HG03175 (cell line): ENCODE measurements around the gene C9orf153.
A peak's percentile ranks its signal among the peaks of the same experiment; 100 is the strongest.
"Not testable (repeated sequence)": the region's sequence is repeated elsewhere in the genome, so short reads cannot be mapped to it uniquely, and the experiment has no call there.

Experiments
- ATAC-seq: cut with Tn5 transposase; IDR thresholded peaks from one replicate; pipeline ENCODE4 v1.9.1; 2021; ENCODE audit warnings: mild to moderate bottlenecking, moderate library complexity; ENCODE audit not compliant: unreplicated experiment

C9orf153 gene

GRCh38 chr9:86200599-86201162 lies 58.8 kb downstream of the C9orf153 start:
- ATAC-seq = peak; percentile 66

DNA sequence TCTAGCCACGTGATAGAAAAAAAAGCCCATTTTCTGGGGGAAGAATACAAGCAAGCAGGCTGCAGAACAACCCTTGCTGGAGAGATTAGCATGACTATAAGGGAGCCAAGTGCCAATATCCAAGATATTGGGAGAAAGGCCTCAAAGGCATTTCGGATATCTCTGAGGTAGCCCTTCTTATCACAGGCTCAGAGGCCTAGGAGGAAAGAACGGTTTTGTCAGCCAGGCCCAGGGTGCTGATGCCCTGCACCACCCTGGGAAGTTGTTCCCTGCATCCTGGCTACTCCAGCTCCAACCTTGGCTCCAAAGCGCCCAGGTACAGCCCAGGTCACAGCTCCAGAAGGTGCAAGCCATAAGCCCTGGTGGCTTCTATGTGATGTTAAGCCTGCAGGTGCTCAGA lies 66.4 kb downstream of the C9orf153 start:
- no peak for ATAC-seq

DNA sequence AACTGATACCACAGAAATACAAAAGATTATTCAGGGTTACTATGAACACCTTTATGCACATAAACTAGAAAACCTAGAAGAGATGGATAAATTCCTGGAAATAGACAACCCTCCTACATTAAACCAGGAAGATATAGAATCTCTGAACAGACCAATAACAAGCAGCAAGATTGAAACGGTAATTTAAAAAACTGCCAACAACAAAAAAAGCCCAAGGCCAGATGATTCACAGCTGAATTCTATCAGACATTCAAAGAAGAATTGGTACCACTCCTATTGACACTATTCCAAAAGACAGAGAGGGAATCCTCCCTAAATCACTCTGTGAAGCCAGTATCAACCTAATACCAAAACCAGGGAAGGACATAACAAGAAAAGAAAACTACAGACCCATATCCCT lies 68.8 kb downstream of the C9orf153 start:
- ATAC-seq = not testable (repeated sequence)

GRCh38 chr9:86187121-86187520 lies 72.3 kb downstream of the C9orf153 start:
- no peak for ATAC-seq

DNA sequence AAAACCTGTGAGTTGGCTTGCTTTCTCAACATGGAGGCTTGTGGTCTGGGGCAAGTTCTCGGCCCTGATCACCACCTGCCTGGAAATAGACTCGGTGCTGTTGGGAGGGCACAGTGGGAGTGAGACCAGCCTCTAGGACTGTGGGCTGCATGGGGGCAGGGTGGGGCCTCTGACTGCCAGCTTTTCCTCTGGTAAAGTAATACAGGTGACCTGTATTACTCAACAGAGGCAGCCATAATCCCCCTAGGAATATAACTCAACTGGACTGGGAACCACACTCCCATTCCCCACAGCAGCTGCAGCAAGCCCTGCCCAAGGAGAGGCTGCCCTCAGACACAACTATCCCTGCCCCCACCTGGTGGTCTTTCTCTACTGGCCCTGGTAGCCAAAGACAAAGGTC lies 72.8 kb downstream of the C9orf153 start:
- no peak for ATAC-seq

DNA sequence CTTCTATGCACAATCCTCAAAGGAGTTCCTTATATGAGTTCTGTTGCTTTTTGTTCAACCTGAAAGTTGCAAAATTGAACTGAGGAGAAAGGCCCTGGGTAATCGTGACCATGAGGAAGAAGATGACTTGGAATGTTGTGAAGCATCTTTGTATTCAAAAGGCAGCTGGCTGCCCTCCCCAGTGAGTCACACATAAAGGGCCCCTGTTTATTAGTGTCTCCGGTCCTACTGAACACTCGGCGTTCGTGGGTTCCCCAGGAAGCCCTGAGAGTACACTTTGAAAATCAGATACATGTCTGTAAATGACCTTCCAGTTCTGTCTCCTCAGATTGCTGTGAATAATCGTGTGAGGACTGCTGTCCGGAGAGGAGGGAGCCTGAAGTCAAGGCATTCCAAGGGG lies 73.6 kb downstream of the C9orf153 start:
- ATAC-seq = no peak

GRCh38 chr9:86184138-86184524 lies 75.3 kb downstream of the C9orf153 start:
- no peak for ATAC-seq

DNA sequence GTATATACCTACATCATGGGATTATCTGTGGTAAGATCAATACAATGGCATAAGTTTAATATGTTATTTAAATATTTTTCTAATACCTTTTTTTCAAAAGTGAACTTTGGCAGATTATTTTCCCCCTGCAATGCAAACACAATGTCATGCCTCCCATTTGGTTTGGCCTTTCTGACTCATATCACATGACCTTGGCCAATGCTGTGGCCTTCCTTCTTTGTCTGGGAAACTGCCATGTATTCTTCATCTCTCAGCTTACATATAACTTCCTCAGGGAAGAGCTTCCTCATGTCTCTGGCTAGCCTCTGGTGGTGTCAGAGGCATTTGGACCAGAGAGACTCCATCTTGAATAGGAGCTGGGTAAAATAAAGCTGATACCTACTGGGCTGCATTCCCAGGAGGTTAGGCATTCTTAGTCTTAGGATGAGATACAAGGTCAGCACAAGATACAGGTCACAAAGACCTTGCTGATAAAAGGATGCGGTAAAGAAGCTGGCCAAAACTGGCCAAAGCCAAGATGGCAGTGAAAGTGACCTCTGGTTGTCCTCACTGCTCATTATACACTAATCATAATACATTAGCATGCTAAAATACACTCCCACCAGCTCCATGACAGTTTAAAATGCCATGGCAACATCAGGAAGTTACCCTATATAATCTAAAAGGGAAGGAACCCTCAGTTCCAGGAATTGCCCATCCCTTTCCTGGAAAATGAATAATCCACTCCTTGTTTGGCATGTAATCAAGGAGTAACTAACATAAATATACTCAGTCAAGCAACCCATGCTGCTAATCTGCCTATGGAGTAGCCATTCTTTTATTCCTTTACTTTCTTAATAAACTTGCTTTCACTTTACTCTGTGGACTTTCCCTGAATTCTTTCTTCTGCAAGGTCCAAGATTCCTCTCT lies 76.0 kb downstream of the C9orf153 start:
- no peak for ATAC-seq

DNA sequence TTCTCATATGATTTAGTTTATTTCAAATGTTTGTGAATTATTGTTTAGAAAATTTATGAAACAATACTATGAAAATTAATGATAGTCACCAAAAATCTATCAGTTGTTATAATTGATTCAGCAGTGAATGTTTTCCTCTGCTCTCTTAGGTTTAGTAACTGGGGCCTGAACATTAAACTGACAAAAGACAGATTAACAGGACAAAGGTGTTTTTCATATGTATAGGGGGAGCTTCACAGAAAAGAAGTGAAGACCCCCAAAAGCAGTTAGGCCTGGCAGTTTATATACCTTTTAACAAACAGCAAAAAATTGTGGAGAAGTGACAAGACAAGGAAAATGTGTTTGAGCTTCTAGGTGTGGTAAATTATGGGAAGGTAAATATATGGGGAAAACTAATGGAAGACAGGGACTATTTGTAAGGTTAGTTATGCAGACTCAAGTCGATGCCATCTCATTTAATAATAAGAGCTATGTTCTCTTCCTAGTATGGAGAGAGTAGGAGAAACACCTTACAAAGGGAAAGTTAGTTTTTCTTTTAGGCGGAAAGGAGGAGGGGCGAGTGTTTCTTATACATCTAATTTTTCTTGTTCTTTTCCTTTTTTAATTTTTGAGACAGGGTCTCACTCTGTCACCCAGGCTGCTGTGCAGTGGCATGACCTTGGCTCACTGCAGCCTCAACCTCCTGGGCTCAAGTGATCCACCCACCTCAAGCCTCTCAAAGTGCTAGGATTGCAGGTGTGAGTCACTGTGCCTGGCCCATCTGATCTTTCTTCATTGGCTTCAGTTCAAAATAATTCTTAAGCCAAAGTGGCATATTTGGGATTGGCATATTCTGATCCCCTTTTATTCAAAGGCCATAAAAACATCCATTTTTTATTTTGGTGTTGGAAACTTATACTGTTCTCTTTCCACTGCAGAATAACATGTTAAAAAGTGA lies 77.8 kb downstream of the C9orf153 start:
- no peak for ATAC-seq

DNA sequence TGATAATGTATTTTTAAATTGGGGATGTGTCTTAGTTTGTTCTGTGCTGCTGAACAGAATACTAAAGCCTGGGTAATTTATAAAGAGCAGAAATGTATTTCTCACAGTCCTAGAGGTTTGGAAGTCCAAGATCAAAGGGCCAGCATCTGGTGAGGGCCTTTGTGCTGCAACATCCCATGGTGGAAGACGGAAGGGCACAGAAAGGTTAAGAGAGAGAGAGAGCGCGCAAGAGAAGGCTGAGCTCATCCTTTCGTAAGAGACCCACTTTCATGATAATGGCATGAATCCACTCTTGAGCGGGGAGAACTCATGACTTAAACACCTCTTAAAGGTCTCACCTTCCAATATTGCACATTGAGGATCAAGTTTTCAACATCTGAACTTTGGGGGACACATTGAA lies 81.0 kb downstream of the C9orf153 start:
- ATAC-seq = no peak

GRCh38 chr9:86177995-86178394 lies 81.5 kb downstream of the C9orf153 start:
- no peak for ATAC-seq

GRCh38 chr9:86176468-86176867 lies 83.0 kb downstream of the C9orf153 start:
- ATAC-seq = no peak

DNA sequence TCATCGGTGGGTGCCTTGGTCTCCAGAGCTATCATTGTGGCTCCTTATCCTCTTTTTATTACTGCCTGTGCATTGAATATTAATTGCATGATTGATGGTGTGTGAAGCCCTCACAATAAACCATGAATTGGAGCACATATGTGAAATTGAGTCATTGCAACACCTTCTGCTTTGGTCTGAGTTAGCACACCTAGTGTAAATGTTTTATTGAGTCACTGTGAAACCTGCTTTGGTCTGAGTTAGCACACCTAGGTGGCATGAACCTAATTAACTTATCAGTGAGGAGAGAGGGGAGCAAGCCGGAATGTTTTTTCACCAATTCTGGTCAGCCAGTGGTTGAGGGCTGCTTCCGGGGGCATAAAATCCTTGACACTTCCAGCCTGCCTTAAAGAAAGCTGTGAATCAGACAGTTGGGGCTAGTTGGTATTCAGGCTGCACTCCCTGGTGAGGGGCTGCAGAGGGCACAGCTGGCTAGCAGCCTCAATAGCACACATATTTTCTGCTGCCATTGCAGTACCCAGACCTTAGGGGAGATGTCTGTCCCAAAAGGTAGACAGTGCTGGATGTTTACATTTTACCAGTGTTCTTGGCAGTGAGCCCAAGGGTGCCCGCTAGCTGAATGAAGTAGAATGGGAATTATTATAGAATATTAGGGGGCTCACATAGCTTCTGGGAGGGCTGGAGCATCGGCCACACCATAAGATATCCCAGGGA lies 83.6 kb downstream of the C9orf153 start:
- ATAC-seq = no peak

DNA sequence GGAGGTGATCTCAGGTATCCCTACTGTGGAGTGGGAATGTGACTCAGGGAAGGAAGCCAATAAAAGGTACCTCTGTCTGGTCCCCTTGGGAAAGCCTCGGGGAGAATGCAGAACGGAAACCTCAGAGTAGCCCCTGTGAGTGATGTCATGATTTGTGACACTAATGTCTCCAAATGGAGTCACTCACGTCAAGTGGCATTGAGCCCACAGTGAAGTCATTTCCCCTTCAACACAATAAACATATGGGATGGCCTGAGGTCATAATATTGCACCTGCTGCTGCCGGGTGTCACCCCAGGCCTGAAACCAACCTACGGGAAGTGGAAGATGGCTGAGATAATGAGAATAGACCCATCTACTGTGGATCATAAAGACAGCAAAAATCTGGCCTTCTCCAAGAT lies 84.2 kb downstream of the C9orf153 start:
- ATAC-seq = no peak
